SK-N-SH (cell line): ENCODE results near the gene UBE4B.

Experiments
- CTCF ChIP-seq: fragments of 200-600 bp; sonication (generic); IDR thresholded peaks from 2 replicates; pipeline ENCODE4 v1.6.1; 2017; ENCODE audit warnings: antibody characterized with exemption, mild to moderate bottlenecking, moderate library complexity
- POLR2AphosphoS5 ChIP-seq: IDR thresholded peaks from 2 replicates; pipeline ENCODE4 v1.6.1; 2012; ENCODE audit warnings: low read depth, low read length
- TAF1 ChIP-seq: IDR thresholded peaks from 2 replicates; pipeline ENCODE4 v1.6.1; 2012; ENCODE audit warnings: low read depth, mild to moderate bottlenecking, low read length, moderate library complexity, borderline replicate concordance
- TF ChIP-seq, protein P1 (sequence below): IDR thresholded peaks from 2 replicates; pipeline ENCODE4 v1.4.0; 2012; ENCODE audit warnings: low read depth

GRCh38 chr1:10065344-10065685, 32.6 kb downstream of the UBE4B start:
- TF ChIP-seq CTCF (no peak), POLR2AphosphoS5 (no peak), TAF1 (no peak)
- TF ChIP-seq, protein P1, sequence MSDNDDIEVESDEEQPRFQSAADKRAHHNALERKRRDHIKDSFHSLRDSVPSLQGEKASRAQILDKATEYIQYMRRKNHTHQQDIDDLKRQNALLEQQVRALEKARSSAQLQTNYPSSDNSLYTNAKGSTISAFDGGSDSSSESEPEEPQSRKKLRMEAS, result no peak
